Effector memory CD8-positive, alpha-beta T cell (primary cell): ENCODE results near the gene HES7.

Source experiments
- ATAC-seq: fragments of 150-1000 bp; cut with Tn5 transposase; replicated peaks from 2 replicates; pipeline ENCODE4 v1.10.0; 2021; ENCODE audit warnings: mild to moderate bottlenecking, moderate library complexity
- DNase-seq, 3 experiments: peaks; one replicate each; pipeline ENCODE4 v3.0.0; 2021
- H3K27ac Mint-ChIP-seq, 2 donors: one replicate each; pipeline ENCODE4 v1.8.0; 2022; ENCODE audit warnings: mild to moderate bottlenecking in 2 of 2, mixed read lengths in 2 of 2, moderate library complexity in 2 of 2
- H3K27me3 Mint-ChIP-seq, 2 donors: one replicate each; pipeline ENCODE4 v1.8.0; 2022; ENCODE audit warnings: mixed read lengths in 2 of 2
- H3K36me3 Mint-ChIP-seq: one replicate; pipeline ENCODE4 v1.8.0; 2022; ENCODE audit warnings: mild to moderate bottlenecking, moderate library complexity, mixed read lengths; ENCODE audit not compliant: insufficient read depth
- H3K4me1 Mint-ChIP-seq, 2 donors: one replicate each; pipeline ENCODE4 v1.8.0; 2022; ENCODE audit warnings: low read depth in 2 of 2, mixed read lengths in 2 of 2
- H3K4me3 Mint-ChIP-seq, 2 donors: one replicate each; pipeline ENCODE4 v1.8.0; 2022; ENCODE audit warnings: mild to moderate bottlenecking in 2 of 2, mixed read lengths in 2 of 2, moderate library complexity in 2 of 2
- H3K9me3 Mint-ChIP-seq, 2 donors: one replicate each; pipeline ENCODE4 v1.8.0; 2022; ENCODE audit warnings: mixed read lengths in 2 of 2

Gene HES7

GRCh38 chr17:8072729-8073461 lies 51.0 kb downstream of the HES7 start:
- H3K4me1 Mint-ChIP-seq: peaks cover 18 to 24% of the 10 kb centered on the region in 2 donors
- no peak for DNase-seq
- peak overlapping the region in 1 of 2 donors; percentile 46 for H3K27ac Mint-ChIP-seq

DNA sequence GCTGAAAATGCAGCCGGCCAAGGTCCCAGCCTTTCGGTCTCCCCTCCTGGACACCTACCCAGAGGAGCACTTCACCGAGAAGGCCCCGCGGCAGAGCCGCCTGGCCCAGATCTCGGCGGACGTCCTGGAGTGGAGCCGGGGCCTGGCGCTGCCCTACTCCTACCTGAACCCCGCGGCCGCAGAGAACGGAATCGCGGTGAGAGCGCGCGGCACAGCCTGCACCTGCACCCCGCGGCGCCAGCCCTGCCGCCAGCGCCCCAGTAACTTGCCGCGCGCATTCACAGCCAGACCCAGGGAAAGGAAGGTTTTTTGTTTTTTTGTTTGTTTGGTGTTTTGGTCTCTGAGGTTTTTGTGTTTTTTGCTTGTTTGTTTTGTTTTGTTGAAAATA lies 51.6 kb downstream of the HES7 start:
- peaks cover 58 to 74% of the 10 kb centered on the region in 2 donors for H3K27me3 Mint-ChIP-seq

More at GRCh38 chr17:8072729-8073461, 51.0 kb downstream of the HES7 start:
- Mint-ChIP-seq H3K36me3 (peaks cover 3% of the 10 kb centered on the region), H3K9me3 (no peaks in the 10 kb centered on the region), H3K4me3 (peak overlapping the region; percentile 64 to 74), H3K27me3 (peaks cover 62 to 74% of the 10 kb centered on the region in 2 donors)
- peak; percentile 40 for ATAC-seq

DNA sequence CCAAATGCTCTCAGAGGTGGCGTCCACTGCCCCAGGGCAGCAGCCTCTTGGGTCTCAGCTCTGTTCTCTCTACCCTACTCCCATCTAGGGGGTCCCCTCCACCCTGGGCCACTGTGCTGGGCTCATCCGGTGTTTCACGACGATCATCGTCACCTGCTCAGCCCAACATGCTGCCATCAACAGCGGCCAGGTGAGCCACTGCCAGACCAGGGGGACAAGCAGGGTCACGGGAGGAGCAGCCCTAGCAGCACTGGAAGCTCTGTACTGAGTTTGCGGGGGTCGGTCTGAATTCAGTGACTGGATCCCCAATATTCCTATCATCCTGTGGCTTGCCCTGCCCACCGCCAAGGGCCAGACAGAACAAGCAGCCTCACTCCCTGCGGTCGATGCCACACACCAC lies 52.4 kb downstream of the HES7 start:
- Mint-ChIP-seq H3K27me3 (peaks cover 56 to 74% of the 10 kb centered on the region in 2 donors), H3K9me3 (no peaks in the 10 kb centered on the region), H3K27ac (no peak overlapping the region), H3K4me1 (peaks cover 18 to 24% of the 10 kb centered on the region in 2 donors), H3K36me3 (peaks cover 3% of the 10 kb centered on the region), H3K4me3 (no peak overlapping the region)
- DNase-seq (no peak), ATAC-seq (no peak)

More for the DNA sequence above, 51.6 kb downstream of the HES7 start:
- H3K4me1 Mint-ChIP-seq: peaks cover 18 to 24% of the 10 kb centered on the region in 2 donors
- H3K27ac Mint-ChIP-seq: no peak overlapping the region
- H3K36me3 Mint-ChIP-seq: peaks cover 3% of the 10 kb centered on the region
- H3K9me3 Mint-ChIP-seq: no peaks in the 10 kb centered on the region
- ATAC-seq (peak; percentile 23), DNase-seq (no peak)
- H3K4me3 Mint-ChIP-seq: peak overlapping the region; percentile 64 to 74
